Esophagus mucosa (tissue), 1 donor: ENCODE measurements around the gene TNFRSF17. TPM values are rescaled to one million over a fixed set of nuclear protein-coding genes. Genes with fewer than 3 reads are reported as not detected.
A peak's percentile ranks its signal among the peaks of the same experiment; 100 is the strongest.
"Not testable (repeated sequence)": the region's sequence is repeated elsewhere in the genome, so short reads cannot be mapped to it uniquely, and the experiment has no call there.

ENCODE experiments used
- ATAC-seq: fragments of 200-7000 bp; cut with Tn5 transposase; one replicate; pipeline ENCODE4 v1.9.1; 2020
- total RNA-seq: library from RNA; stranded (reverse); gene quantifications from one replicate; pipeline ENCODE4 v1.2.4, GENCODE V29; 2023
- donor health status: DM: yes; HTN: yes; CAD: no.

Gene TNFRSF17
- total RNA-seq = 0.24 TPM

DNA sequence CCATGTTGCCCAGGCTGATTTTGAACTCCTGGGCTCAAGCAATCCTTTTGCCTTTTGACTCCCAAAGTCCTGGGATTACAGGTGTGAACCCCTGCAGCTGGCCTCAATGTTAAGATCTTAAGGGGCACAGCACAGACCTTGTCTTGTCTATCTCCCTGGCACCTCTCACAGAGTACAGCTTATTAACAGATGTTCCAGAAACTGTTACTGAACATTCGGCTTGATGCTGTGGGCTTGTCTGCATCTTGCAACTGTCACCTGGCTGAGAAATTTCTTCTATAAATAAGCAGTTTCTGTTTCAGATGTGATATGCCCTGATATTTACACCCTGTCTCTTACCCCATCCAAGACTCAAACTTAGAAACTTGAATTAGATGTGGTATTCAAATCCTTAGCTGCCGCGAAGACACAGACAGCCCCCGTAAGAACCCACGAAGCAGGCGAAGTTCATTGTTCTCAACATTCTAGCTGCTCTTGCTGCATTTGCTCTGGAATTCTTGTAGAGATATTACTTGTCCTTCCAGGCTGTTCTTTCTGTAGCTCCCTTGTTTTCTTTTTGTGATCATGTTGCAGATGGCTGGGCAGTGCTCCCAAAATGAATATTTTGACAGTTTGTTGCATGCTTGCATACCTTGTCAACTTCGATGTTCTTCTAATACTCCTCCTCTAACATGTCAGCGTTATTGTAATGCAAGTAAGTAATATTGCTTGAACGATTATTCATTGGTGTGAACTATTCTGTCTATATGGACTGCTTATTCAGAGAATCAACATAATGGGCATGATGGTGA lies at the start of gene TNFRSF17:
TSS of gene TNFRSF17 (plus strand) at position 450 of the 791 bp plus-strand sequence. CDS start at position 565, 115 bp downstream.
- ATAC-seq = no peak

DNA sequence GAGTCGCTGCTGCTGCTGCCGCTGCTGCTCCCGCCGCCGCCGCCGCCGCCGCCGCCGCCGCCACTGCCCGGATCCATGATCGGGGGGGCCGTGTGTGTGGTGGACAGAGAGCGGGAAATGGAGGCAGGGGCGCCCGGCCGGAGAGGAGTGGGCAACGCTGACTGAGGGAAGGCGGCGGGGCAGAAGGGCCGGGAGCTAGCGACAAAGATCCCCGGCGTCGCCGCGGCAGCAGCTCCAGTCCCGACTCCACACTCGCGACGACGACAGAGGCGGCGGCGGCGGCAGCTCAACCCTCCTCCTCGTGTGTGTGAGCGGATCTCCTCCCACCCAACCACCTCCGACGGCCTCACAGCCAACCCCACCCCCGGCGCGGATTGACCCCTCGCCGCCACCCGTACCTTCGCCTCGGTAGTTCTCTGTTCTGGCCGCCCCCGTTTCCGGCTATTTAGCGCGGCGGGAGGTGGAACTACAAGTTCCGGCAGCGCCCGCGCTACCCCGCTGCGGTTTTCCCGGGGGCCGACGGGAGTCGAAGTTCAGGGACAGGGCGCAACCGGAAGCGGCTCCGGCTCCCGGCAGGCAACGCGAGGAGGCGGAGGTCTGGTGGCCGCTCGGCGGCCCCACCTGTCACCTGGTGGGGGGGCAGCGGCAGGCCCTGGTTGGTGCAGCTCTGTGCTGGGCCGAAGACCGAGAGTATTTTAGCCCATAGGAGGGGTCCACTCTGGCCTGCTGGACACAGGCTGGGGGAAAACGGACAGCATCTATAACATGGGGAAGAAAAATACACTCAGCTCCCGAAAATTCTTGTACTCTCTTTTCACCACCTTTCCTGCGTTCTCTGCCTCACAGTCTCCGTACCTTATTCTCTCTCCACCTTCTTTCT lies 49.1 kb upstream of the TNFRSF17 start, which contains the start of gene GSPT1:
TSS of gene GSPT1 (minus strand) at position 313 of the 880 bp plus-strand sequence. CDS start at position 77, 236 bp downstream.
- peak; percentile 95 for ATAC-seq

DNA sequence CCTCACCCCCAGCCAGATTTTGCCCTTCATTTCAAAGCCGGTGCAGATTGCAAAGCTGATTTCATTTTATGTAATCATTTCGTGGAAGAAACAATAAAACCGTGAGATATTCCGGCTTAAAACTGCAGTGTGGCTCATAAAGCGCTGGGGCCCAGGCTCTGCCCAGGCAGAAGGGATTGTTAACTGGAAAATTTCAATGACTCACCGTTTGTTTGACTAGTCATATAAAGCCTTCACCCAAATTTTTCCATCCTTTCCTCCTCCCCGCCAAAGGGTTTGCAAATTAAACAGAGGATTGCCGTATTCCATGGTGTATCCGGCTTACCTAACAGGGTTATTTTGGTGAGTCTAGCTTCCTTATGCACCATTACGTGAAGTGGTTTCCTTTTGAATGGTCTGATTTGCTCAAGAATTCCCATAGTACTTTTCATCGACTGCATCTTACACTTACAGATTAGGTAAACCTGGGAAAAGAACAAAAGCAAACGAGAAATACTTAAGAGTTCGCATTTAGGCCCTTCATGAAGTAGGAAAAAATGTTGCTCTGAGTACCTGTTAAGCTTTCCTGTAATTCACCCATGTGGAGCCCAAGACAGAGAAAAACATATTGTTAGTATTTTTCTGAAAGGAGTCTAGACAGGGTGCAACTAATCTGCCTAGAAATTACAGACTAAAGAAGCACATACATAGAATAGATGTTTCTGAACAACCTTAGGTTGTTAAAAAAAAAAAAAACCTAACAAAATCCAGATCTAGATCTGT lies 48.3 kb upstream of the TNFRSF17 start:
- ATAC-seq = peak; percentile 64

DNA sequence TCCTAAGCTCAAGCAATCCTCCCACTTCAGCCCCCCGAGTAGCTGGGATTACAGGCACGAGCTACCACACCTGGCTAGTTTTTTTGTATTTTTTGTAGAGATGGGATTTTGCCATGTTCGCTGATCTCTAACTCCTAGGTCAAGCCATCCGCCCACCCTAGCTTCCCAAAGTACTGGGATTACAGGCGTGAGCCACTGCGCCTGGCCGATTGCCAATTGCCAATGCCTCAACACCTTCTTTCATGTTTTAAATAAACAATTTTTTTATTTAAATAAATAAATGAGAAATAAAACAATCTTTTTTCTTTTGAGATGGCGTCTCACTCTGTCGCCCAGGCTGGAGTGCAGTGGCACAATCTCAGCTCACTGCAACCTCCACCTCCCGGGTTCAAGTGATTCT lies 41.0 kb upstream of the TNFRSF17 start:
- not testable (repeated sequence) for ATAC-seq

DNA sequence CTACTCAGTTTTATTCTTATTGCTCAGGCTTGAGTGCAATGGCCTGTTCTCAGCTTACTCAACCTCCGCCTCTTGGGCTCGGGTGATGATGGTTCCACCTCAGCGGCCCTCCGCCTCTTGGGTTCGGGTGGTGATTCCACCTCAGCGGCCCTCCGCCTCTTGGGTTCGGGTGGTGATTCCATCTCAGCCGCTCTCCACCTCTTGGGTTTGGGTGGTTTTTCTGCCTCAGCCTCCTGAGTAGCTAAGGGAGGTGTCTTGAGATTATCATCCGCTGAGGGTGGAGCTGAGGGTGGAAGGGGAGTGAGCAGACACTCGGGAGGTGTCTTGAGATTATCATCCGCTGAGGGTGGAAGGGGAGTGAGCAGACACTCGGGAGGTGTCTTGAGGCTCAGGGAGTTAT lies 37.7 kb upstream of the TNFRSF17 start:
- not testable (repeated sequence) for ATAC-seq

DNA sequence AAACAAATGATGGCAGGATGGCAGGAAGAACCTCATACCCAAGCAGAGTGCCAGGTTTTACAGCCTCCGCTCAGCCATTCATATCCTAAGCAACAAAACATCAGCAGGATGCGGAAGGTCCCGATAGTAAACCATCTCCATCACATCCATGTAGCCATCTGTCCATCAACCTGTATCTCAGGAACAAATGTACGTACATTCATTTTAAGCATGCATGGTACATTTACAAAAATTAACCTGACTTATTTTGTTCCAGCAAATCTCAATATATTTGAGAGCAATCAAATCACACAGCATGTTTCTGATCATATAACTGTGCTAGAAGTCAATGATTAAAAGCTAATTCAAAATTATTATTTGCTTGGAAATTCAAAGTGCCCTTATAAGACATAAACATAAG lies 23.1 kb upstream of the TNFRSF17 start, which contains the start of gene NPIPB2:
TSS of gene NPIPB2 (minus strand) at position 101 of the 400 bp plus-strand sequence. CDS start at position 101, 0 bp downstream.
- not testable (repeated sequence) for ATAC-seq

DNA sequence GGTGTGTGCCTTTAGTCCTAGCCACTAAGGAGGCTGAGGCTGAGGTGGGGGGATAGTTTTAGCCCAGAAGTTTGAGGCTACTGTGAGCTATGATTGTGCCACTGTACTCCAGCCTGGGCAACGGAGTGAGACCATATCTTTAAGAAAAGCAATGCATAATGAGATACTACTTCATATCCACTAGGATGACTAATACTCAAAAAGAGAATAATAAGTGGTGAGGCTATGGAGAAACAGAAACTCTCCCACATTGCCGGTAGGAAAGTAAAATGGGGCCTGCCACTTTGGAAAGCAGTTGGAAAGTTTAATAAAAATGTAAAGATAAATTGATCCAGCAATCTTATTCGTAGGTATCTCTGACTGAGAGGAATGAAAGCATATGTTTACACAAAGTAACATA lies 18.6 kb upstream of the TNFRSF17 start:
- no peak for ATAC-seq

DNA sequence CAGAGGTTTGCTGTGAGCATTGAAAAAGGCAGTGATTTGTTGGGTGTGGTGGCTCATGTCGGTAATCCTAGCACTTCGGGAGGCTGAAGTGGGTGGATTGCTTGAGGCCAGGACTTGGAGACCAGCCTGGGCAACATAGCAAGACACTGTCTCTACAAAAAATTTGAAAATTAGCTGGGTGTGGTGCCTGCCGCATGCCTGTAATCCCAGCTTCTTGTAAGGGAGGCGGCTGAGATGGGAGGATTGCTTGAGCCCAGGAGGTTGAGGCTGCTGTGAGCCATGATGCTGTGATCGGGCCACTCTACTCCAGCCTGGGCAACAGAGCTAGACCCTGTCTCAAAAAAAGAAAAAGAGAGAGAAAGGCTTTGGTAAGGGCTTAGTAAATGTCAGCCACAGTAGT lies 16.2 kb upstream of the TNFRSF17 start:
- no peak for ATAC-seq

DNA sequence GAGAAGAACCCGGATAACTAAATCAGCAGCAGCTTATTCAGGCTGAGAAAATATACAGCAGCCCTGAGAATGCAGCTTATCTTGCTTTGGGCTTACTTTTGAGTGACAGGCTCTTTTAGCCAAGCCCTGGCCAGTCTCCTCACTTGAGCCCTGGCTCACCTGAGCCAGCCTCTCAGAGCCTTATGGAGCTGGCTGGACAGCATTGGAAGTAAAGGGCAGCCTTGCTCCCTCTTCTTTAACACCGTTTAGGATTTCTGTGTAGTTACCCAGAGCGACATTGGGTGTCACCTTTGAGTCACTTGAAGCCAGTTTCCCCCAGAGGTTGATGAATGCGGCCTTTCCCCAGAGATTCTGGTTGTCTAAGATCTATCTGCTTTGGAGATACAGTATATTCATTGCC lies 15.5 kb upstream of the TNFRSF17 start:
- ATAC-seq = peak; percentile 71

DNA sequence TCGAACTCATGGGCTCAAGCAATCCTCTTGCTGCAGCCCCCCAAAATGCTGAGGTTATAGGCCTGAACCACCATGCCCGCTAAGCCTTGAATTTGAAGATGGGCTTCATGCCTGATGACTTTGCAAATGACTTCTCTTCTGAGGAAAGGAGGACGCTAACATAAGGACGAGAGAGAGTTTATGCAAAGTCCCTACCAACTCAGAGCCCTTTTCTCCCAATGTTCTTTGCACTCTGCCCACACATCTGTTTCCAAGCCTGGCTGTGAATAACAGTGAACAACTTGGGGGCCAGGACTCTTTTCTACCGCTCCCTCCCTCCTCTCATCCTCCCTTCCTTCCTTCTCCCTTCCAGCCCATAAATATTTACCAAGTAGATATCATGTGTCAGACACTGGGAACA lies 14.6 kb upstream of the TNFRSF17 start:
- no peak for ATAC-seq

DNA sequence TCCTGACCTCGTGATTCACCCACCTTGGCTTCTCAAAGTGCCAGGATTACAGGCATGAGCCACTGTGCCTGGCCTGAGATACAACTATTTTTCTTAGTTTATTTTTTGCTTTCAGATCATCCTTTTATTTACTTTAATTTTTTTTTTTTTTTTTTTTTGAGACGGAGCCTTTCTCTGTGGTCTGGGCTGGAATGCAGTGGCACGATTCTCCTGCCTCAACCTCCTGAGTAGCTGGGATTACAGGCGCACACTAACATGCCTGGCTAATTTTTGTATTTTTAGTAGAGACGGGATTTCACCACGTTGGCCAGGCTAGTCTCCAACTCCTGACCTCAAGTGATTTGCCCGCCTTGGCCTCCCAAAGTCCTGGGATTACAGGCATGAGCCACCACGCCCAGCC lies 11.4 kb upstream of the TNFRSF17 start:
- ATAC-seq = not testable (repeated sequence)

DNA sequence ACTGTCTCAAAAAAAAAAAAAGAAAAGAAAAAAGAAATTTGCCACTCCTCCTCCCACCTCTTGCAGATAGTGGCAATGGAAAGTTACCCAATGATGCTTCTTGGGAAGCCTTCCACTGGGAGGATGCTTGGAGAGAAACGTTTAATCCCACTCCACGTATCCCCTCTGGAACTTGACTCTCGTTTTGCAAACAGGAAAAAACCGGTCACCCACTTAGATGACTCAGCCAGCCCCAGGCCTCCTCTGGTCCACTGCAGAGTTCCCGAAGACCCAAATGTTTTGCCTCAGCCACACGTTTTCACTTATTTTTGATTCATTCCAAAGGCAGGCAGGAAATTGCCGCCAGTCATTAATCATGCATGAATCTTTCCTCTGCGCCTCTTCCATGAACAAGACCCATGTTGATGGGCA lies 9.3 kb upstream of the TNFRSF17 start:
- ATAC-seq = peak; percentile 28

DNA sequence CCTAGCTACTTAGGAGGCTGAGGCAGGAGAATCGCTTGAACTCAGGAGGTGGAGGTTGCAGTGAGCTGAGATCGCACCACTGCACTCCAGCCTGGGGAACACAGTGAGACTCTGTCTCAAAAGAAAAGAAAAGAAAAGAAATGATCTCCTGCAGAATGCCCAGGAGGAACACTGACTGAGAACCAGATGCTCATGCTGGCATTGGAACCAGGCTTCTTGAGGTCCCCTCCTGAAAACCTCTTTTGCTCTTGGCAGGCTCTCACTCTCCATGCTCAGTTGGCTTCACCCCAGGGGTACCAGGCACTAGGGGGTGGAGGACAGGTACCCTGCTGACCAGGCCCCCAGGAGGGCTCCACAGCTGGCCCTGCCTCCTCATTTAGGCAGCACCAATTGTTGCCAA lies 8.5 kb upstream of the TNFRSF17 start:
- ATAC-seq = no peak

DNA sequence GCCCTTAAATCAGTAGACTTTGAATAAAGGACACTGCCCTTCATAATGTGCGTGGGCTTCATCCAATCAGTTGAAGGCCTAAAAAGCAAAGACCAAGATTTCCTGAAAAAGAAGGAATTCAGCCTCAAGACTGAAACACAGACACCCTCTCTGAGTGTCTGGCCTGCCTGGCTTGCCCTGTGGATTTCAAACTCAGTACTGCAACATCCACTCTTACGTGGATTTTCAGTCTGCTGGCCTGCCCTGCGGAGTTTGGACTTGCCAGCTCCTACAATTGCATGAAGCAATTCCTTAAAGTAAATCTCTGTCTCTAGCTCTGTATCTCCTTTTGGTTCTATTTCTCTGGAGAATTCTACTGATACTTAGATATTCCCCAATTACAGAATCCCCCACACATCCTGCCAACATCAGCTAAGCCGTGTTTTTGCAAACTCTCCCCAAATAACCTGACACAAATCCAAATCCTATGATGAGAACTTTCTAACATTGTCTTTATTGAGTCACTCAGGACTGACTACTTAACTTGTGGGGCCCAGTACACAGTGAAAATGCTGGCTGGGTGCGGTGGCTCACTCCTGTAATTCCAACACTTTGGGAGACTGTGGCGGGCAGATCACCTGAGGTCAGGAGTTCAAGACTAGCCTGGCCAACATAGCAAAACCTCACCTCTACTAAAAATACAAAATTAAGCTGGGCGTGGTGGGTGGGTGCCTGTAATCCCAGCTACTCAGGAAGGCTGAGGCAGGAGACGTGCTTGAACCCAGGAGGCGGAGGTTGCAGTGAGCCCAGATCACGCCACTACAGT lies 7.2 kb upstream of the TNFRSF17 start:
- no peak for ATAC-seq

DNA sequence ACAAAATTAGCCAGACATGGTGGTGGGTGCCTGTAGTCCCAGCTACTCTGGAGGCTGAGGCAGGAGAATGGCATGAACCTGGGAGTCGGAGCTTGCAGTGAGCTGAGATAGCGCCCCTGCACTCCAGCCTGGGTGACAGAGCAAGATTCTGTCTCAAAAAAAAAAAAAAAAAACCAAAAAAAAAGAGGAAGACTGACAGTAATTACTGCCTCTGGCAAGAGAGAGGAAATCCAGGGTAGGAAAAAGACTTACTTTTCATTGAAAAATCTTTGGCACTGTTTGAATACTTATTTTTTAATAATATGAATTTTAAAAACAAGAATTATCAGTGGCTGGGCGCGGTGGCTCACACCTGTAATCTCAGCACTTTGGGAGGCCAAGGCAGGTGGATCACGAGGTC lies 2.6 kb upstream of the TNFRSF17 start:
- not testable (repeated sequence) for ATAC-seq

DNA sequence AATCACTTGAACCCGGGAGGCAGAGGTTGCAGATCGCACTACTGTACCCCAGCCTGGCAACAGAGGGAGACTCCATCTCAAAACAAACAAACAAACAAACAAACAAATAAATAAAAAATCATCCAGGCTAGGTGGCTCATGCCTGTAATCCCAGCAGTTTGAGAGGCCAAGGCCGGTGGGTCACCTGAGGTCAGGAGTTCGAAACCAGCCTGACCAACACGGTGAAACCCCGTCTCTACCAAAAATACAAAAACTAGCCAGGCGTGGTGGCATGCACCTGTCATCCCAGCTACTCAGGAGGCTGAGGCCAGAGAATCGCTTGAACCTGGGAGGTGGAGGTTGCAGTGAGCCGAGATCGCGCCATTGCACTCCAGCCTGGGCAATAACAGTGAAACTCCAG lies 2.0 kb upstream of the TNFRSF17 start:
- not testable (repeated sequence) for ATAC-seq

DNA sequence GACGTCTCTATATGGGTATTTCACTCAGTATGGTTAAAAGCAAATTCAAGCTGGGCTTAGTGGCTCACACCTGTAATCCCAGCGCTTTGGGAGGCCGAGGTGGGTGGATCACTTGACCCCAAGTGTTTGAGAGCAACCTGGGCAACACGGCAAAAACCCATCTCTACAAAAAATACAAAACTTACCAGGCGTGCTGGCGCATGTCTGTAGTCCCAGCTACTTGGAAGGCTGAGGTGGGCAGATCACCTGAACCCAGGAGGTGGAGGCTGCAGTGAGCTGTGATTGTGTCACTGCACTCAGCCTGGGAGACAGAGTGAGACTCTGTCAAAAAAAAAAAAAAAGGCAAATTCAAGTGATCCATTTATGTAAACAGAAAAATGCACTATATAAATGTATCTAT lies 1.3 kb upstream of the TNFRSF17 start:
- no peak for ATAC-seq

DNA sequence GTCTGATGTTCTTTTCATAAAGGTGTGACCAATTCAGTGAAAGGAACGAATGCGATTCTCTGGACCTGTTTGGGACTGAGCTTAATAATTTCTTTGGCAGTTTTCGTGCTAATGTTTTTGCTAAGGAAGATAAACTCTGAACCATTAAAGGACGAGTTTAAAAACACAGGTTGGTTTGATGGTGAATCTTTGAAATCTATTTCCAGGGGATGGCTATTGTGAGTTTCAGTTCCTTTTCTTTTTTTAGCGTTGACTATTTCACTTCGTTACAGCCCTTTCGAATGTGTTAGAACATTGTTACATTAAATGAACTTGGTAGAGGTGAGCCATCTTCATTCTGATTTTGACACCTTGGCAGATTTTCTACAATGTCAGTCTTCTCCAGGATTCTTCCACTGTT lies 1.2 kb downstream of the TNFRSF17 start:
- ATAC-seq = no peak

DNA sequence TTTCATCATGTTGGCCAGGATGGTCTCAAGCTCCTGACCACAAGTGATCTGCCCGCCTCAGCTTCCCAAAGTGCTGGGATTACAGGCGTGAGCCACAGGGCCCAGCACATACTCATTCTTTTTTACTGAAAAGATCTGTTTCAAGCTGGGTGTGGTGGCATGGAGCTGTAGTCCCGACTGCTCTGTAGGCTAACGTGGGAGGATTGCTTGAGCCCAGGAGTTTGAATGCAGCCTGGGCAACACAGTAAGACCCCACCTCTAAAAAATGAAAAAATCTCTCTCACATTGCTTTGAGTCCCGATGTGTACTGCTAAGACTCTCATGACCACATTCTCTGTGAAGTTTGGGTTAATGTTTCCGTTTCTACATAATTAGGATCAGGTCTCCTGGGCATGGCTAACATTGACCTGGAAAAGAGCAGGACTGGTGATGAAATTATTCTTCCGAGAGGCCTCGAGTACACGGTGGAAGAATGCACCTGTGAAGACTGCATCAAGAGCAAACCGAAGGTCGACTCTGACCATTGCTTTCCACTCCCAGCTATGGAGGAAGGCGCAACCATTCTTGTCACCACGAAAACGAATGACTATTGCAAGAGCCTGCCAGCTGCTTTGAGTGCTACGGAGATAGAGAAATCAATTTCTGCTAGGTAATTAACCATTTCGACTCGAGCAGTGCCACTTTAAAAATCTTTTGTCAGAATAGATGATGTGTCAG lies 2.3 kb downstream of the TNFRSF17 start:
- ATAC-seq = no peak

DNA sequence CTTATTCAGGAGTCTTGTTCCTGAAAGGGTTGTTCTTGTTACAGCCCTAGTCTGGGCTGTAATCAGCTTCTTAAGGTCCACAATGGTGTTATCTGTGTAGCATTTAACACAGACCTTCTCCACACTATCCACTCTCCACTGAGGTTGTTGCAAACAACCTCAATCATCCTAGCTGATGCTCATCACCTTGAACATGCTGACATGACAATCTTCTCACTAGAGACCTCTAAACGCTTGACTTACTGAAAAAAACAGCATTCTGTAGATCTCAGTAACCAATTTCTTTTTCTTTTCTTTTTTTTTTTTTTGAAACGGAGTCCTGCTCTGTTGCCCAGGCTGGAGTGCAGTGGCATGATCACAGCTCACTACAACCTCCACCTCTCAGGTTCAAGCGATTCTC lies 3.6 kb downstream of the TNFRSF17 start:
- ATAC-seq = no peak

DNA sequence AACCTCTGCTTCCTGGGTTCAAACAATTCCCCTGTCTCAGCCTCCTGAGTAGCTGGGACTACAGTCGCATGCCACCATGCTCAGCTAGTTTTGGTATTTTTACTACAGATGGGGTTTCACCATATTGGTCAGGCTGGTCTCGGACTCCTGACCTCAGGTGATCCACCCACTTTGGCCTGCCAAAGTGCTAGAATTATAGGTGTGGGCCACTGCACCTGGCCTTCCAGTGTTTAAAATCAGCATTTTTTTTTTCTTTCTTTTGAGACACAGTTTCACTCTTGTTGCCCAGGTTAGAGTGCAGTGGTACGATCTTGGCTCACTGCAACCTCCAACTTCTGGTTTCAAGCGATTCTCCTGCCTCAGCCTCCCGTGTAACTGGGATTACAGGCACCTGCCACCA lies 5.3 kb downstream of the TNFRSF17 start:
- ATAC-seq = not testable (repeated sequence)
